DOHH2 (cell line): ENCODE data around the gene IVL.

ENCODE experiments used
- EZH2phosphoT487 ChIP-seq: fragments of 200-600 bp; sonication (generic); IDR thresholded peaks from 2 replicates; pipeline ENCODE4 v1.6.1; 2017; ENCODE audit warnings: borderline replicate concordance, mild to moderate bottlenecking, antibody characterized with exemption, low read length, moderate library complexity, mixed read lengths
- TF ChIP-seq, protein P1 (sequence below): fragments of 200-600 bp; sonication (generic); IDR thresholded peaks from one replicate; pipeline ENCODE4 v1.5.1; 2014; ENCODE audit warnings: antibody characterized with exemption, mild to moderate bottlenecking, low read depth, low read length; ENCODE audit not compliant: poor library complexity, severe bottlenecking

DNA sequence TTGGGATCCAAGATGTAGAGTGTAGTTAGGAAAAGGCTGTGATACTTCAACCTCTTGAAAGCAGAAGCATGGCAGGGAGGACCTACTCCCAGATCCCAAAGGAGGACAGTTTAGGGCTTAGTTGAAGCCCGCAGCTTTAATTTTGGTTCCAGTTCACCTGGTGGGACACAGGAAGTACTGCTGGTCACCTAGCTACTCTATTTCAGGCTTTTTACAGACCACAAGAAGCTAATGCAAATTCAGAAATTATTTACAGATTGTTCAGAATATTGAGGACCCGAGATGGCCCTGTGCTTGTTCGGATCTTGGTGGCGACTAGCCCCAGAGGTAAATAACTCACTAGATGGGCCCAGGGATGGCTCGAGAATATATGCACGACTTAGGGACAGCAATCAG lies 36.6 kb upstream of the IVL start:
- TF ChIP-seq, protein P1, sequence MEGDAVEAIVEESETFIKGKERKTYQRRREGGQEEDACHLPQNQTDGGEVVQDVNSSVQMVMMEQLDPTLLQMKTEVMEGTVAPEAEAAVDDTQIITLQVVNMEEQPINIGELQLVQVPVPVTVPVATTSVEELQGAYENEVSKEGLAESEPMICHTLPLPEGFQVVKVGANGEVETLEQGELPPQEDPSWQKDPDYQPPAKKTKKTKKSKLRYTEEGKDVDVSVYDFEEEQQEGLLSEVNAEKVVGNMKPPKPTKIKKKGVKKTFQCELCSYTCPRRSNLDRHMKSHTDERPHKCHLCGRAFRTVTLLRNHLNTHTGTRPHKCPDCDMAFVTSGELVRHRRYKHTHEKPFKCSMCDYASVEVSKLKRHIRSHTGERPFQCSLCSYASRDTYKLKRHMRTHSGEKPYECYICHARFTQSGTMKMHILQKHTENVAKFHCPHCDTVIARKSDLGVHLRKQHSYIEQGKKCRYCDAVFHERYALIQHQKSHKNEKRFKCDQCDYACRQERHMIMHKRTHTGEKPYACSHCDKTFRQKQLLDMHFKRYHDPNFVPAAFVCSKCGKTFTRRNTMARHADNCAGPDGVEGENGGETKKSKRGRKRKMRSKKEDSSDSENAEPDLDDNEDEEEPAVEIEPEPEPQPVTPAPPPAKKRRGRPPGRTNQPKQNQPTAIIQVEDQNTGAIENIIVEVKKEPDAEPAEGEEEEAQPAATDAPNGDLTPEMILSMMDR: no peak
- no peak for TF ChIP-seq EZH2phosphoT487
